Measurements from ENCODE around the gene CPA4.

Gene CPA4

DNA sequence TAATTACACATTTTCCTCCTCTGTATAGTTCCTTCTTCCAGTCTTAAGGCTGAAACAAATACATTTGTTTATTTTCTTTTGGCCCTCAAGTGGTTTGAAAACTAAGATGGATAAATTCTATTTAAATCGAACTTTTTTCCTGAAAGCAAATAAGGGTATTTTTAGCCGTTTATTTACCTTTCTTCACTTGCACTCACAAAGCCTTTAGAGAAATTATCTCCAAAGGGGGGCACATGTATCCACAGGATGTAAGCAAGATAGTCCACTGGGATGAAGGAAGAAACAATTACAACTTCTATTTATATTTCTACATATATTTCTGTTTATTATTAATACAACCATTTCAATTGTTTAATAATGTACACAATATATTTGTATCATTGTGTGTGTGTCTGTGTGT, 10.2 kb downstream of the CPA4 start:
- no peak for DNase-seq (ENCODE audit: low read depth)
- H3K4me3 ChIP-seq (ENCODE audit: low read length) = no peak overlapping the region
- no peak for TF ChIP-seq CTCF (conservative IDR thresholded peaks at IDR 0.05; ENCODE audit: low read depth, low read length)

DNA sequence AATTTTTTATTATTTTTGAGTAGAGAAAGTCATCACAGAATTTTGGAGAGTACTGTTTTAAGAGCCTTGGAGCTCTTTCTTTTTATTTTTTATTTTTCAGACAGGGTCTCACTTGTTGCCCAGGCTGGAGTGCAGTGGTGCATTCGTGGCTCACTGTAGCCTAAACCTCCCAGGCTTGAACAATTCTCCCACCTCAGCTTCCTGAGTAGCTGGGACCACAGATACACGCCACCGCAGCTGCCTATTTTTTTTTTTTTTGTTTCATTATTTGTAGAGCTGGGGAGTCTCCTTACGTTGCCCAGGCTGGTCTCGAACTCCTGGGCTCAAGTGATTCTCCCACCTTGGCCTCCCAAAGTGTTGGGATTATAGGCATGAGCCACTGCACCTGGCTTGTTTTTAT, 10.6 kb downstream of the CPA4 start:
- no peak for DNase-seq (ENCODE audit: low read depth)
- no peak overlapping the region for H3K4me3 ChIP-seq (ENCODE audit: low read length)
- no peak for TF ChIP-seq CTCF (conservative IDR thresholded peaks at IDR 0.05; ENCODE audit: low read depth, low read length)

DNA sequence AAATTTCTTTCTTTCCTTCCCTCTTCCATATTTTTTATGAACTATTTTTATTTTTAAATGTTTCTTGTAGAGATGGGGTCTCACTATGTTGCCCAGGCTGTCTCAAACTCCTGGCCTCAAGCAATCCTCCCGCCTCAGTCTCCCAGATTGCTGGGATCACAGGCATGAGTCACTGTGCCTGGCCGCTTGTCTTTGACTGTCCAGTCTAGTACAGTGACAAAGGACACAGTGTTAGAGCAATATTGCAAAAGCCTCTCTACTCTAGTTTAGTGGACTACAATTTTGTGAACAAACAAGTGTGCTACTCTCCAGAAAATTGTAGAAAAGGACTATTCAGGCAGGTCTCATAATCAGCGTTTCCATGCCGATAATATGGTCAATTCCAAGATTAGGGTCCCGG, 11.0 kb downstream of the CPA4 start:
- H3K4me3 ChIP-seq (ENCODE audit: low read length) = no peak overlapping the region
- no peak for DNase-seq (ENCODE audit: low read depth)
- TF ChIP-seq CTCF (conservative IDR thresholded peaks at IDR 0.05; ENCODE audit: low read depth, low read length) = no peak

DNA sequence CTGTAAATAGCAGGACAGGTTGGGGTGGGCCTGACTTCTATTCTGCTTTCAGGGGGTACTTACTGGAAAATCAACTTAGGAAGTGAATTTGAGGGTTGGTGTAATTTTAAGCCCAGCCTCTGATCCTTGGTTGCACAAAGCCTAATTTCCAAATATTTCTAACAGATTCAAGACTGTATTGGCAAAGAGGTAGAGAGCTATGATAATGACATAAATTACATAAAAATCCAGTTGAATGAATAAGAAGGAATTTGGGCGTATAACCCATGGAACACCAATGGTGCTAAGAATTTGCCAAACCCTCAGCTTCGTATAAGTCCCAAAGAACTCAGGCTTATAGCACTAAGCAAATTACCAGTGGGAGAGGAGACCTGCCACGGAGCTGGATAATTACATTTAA, 11.9 kb downstream of the CPA4 start:
- no peak overlapping the region for H3K4me3 ChIP-seq (ENCODE audit: low read length)
- no peak for TF ChIP-seq CTCF (conservative IDR thresholded peaks at IDR 0.05; ENCODE audit: low read depth, low read length)
- DNase-seq (ENCODE audit: low read depth) = no peak

DNA sequence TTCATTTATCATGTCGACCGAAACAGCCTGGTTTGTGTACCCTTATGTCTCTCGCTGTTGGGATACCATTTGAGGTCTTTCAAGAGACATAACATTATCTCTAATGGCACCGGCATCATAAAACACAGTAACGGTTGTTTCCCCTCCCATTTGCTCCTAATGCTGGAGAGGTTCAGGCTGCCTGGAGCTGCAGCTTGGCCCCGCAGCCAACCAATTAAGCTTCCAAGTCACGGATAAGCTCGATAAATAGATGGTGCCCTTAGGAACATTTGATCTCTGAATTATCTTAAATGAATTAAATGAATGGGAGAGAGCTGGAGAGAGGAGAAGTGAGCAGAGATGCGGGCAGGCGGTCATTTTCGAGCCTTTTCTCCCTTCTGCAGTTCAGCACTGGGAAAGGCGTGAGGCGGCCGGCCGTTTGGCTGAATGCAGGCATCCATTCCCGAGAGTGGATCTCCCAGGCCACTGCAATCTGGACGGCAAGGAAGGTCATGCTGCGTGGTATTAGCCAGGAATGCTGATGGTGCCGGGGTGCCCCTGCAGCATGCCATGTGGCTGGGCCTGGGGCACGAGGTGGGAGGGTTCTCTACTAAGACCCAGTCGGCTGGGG, 12.6 kb downstream of the CPA4 start:
- no peak for DNase-seq (ENCODE audit: low read depth)
- no peak overlapping the region for H3K4me3 ChIP-seq (ENCODE audit: low read length)
- TF ChIP-seq CTCF (conservative IDR thresholded peaks at IDR 0.05; ENCODE audit: low read depth, low read length) = no peak

GRCh38 chr7:130309986-130310385, 17.0 kb downstream of the CPA4 start:
- TF ChIP-seq CTCF (conservative IDR thresholded peaks at IDR 0.05; ENCODE audit: low read depth, low read length) = no peak
- H3K4me3 ChIP-seq (ENCODE audit: low read length) = no peak overlapping the region
- DNase-seq (ENCODE audit: low read depth) = no peak

- no peak for DNase-seq (ENCODE audit: low read depth)
- TF ChIP-seq CTCF (conservative IDR thresholded peaks at IDR 0.05; ENCODE audit: low read depth, low read length) = no peak
These were observed 21.3 kb downstream of the CPA4 start for GRCh38 chr7:130314305-130314704.

More at GRCh38 chr7:130314305-130314704, 21.3 kb downstream of the CPA4 start:
- H3K4me3 ChIP-seq (ENCODE audit: low read length) = no peak overlapping the region

All from retinal pigment epithelial cell (primary cell).